Neural cell (in vitro differentiated cells): ENCODE measurements around the gene OR11A1.

ENCODE experiments used
- CTCF ChIP-seq: fragments of 450-650 bp; IDR thresholded peaks from 2 replicates; pipeline ENCODE4 v1.5.1; 2014; ENCODE audit warnings: antibody characterized with exemption, mild to moderate bottlenecking, moderate library complexity; ENCODE audit not compliant: poor library complexity, severe bottlenecking
- EP300 ChIP-seq: fragments of 450-650 bp; conservative IDR thresholded peaks from 2 replicates; pipeline ENCODE4 v1.6.1; 2014; ENCODE audit warnings: antibody characterized with exemption, mild to moderate bottlenecking, moderate library complexity; ENCODE audit not compliant: poor library complexity, severe bottlenecking
- EZH2 ChIP-seq: fragments of 200-600, 300-800 bp; shearing (Covaris generic), sonication (generic); IDR thresholded peaks from 2 replicates; pipeline ENCODE4 v1.6.1; 2014; ENCODE audit warnings: antibody characterized with exemption, low read length, borderline replicate concordance, mild to moderate bottlenecking; ENCODE audit not compliant: insufficient read depth, poor library complexity, severe bottlenecking
- MXI1 ChIP-seq: fragments of 450-650 bp; conservative IDR thresholded peaks from 2 replicates; pipeline ENCODE4 v1.6.1; 2014; ENCODE audit warnings: antibody characterized with exemption, mild to moderate bottlenecking; ENCODE audit not compliant: poor library complexity, severe bottlenecking
- POLR2AphosphoS5 ChIP-seq: IDR thresholded peaks from 2 replicates; pipeline ENCODE4 v1.6.1; 2012
- SMC3 ChIP-seq: fragments of 450-650 bp; conservative IDR thresholded peaks from 2 replicates; pipeline ENCODE4 v1.6.1; 2014; ENCODE audit warnings: antibody characterized with exemption, mild to moderate bottlenecking, moderate library complexity; ENCODE audit not compliant: poor library complexity

GRCh38 chr6:29403801-29404200 lies 53.1 kb downstream of the OR11A1 start:
- TF ChIP-seq CTCF = no peak
- no peak for TF ChIP-seq EP300
- TF ChIP-seq SMC3 = no peak
- no peak for TF ChIP-seq POLR2AphosphoS5
- TF ChIP-seq EZH2 = no peak
- TF ChIP-seq MXI1 = no peak
